ENCODE measurements around the gene HHIPL1.
"Not testable (repeated sequence)": the region's sequence is repeated elsewhere in the genome, so short reads cannot be mapped to it uniquely, and the experiment has no call there.

Gene HHIPL1

DNA sequence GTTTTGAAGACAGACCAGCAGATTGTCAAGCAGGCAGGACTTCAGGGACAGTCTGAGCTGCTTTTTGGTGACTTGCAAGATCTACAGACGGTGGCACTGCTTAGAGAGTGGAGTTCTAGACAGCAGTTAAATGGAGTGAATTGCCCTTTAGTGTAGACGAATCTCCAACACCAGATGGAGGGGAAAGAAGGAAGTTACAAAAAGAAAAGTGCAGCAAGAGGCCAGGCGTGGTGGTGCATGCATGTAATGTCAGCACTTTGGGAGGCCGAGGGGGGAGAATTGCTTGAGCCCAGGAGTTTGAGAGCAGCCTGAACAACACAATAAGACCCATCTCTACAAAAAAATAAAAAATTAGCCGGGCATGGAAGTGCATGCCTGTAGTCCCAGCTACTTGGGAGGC is 8.4 kb upstream of the HHIPL1 start:
- no peak for DNase-seq

DNA sequence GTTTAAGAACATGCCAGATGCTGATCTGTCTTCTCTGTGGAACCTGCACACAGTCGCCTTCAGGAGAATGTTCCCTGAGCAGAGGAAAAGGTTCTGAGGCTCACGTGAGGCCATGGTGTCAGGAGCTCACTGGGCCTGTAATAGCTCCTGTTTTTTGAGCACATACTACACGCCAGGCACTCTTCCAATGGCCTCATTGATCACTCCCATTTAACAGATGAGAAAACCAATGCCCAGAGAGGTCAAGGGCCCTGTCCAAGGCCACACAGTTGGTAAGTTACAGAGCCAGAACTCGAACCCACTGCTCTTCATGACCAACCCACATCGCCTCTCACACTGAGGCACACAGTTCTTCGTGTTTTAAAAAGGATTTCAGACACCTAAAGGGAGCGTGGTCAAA is 7.3 kb upstream of the HHIPL1 start:
- no peak for DNase-seq

DNA sequence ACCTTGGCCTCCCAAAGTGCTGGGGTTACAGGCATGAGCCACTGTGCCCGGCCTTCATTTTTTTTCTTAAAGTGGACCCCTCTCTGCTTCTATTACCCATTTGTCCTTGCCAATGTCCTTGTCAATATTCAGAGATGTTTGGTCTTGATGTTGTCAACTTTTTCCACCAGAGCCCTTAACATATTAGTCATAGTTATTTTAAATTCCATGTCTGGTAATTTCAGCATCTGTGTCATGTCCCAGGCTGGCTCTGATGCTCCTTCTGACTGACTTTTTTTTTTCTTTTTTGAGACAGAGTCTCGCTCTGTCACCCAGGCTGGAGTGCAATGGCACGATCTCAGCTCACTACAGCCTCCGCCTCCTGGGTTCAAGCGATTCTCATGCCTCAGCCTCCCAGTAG is 2.2 kb upstream of the HHIPL1 start:
- not testable (repeated sequence) for DNase-seq

DNA sequence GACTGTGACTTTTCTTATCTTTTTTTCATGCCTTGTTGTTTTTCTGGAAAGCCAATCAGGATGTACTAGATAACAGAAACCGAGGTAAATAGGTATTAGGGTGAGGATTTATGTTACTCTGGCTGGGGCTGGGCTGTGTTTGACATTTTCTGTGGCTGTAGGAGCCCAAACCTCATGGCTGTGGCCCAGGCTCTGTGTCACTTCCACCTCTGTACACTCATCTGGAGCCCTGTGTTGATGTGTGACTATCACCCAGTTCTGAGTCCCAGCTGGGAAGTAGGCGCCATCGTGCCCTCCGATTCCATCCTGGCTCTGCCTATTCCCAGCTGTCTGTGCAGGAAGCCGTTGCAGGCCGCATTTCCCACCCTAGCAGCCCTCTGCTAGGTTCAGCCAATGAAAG is 1.6 kb upstream of the HHIPL1 start:
- DNase-seq, result no peak

DNA sequence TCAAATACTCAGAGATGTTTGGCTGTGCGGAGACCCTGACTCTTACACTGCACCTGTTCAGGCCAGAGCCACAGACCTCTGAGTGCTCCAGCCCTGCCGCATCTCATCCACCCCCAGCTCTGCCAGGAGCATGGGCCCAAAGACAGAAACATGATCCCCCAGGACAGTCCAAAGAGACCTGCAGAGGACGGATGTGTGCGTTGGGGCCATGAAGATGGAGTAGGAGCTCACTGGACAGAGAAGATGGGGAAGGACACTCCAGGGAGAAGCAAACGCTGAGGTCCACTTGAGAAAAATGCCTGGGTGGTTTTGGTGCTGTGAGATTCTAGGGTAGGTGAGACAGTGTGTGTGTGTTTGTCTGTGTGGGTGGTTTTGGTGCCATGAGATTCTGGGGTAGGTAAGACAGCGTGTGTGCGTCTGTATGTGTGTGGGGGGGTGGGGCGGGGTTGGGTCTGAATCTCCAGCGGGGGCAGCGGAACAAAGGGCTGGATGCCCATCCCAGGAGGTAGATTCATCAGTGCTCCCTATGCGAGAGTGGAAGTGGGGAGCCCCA is 818 bp upstream of the HHIPL1 start:
- no peak for DNase-seq

DNA sequence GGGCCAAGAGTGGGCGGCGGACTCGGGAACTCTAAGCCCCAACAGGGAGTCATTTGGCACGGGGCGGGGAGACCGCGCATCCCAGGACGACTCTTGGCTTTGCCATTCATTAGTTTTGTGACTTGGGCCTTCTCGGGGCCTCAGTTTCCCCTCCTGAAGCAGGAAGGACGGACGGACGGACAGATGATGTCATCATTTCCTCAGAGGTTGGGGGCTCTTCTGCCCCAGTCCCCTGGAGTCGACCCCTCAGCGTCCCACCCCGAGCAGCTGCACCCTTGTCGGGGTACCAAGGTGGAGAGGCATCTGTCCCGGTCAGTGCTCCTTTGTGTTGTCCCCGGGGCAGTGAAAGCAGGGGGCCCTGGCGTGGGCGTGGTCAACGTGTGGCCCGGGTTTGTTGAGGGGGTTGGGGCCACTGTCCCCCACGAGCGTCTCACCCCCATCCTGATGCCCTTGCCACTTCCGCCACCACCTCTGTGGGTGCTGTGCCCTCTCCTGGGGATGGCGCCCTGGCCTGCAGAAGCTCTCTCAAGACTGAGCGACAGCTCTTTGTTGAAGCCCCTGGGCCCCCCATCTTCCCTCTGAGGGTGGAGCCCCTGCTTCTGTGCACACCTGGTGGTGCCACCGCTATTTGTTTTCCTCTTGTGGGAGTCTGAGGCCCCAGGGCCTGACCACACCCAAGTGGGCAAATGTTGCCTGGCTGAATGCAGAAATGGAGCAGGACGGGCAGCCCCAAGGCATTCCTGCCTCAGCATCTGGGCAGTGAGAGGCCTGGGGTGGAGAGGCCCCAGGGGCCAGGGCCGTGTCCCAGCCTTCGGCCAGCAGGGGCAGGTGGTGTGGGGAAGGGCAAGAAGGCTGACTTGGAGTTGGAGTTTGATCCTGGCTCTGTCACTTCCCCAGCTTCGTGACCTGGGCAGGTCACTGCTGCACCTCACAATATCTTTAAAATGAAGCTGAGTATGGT is 896 bp downstream of the HHIPL1 start:
- no peak for DNase-seq

GRCh38 chr14:99647411-99647810 is 2.5 kb downstream of the HHIPL1 start:
- DNase-seq, result no peak

DNA sequence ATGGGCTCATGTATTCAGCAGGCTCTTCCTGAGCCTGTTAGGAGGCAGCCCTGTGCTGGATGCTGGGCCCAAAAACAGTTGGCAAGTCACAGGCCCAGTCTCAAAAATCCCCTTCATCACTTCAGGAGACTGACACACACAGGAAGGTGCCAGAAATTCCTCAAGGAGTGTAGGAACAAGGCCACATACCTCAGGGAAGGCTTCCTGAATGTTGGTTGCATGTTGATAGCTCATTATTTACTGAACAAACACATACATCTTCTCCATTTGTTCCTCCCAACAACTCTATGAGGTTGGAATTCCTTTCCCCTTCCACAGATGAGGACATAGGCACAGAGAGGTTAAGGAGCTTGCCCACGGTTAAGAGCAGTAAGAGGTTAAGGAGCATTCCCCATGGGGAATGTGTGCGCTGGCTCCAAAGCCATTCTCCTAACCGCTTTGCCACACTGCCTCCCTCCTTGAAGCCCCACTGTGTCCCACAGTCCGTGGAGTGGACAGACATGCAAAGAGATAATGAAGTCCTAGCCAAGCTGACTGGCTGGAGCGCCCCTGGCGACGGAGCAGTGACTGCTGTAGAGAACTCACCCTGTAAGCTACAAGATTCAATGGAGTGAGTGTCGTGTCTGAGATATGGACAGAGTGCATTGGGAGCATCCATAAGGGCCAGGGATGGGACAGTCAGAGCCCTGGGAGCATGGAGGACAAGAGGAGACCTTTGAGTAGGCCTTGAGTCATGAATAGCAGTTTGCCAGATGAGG is 3.3 kb downstream of the HHIPL1 start:
- no peak for DNase-seq

GRCh38 chr14:99649219-99649618 is 4.3 kb downstream of the HHIPL1 start:
- no peak for DNase-seq

GRCh38 chr14:99649643-99650042 is 4.7 kb downstream of the HHIPL1 start:
- no peak for DNase-seq

DNA sequence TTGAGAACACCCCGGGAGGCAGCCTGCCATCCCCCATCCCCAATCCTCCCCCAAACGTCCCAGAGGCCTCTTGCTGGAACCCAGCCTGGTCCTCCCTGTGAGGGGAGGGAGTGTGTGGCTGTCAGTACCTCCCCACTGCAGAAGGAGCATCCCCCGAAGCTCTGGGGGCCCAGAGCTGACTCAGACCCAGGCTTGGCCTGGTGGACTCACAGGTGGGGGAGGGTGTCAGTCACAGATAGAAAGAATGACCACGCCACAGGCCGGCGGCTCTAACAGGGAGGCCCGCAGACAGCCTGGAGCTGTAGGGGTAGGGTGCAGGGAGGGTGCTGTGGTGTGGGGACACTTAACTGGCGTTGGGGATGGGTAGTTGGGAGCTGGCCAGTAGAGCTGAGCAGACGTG is 5.3 kb downstream of the HHIPL1 start:
- no peak for DNase-seq

DNA sequence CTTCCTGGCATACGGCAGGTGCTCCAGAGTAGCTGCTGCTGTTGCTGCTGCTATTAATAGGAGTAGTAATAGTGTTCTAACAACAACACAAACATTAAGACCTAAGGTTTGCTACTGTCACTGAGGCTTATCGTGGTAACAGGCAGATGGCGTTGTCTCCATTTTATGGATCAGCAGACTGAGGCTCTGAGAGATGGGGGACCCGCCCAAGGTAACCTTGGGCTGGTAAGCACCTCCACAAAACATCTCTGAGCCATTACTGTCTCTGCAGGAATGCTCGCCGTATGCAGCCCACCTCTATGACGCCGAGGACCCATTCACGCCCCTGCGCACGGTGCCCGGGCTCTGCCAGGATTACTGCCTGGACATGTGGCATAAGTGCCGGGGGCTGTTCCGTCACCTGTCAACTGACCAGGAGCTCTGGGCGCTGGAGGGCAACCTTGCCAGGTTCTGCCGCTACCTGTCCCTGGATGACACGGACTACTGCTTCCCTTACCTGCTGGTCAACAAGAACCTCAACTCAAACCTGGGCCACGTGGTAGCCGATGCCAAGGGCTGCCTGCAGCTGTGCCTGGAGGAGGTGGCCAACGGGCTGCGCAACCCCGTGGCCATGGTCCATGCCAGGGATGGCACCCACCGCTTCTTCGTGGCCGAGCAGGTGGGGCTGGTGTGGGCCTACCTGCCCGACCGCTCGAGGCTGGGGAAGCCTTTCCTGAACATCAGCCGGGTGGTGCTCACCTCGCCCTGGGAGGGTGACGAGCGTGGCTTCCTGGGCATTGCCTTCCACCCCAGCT is 7.2 kb downstream of the HHIPL1 start:
- DNase-seq, result no peak

GRCh38 chr14:99654235-99654985 is 9.5 kb downstream of the HHIPL1 start:
- no peak for DNase-seq

- DNase-seq, result no peak
Measured at GRCh38 chr14:99655521-99655920, 10.6 kb downstream of the HHIPL1 start.

DNA sequence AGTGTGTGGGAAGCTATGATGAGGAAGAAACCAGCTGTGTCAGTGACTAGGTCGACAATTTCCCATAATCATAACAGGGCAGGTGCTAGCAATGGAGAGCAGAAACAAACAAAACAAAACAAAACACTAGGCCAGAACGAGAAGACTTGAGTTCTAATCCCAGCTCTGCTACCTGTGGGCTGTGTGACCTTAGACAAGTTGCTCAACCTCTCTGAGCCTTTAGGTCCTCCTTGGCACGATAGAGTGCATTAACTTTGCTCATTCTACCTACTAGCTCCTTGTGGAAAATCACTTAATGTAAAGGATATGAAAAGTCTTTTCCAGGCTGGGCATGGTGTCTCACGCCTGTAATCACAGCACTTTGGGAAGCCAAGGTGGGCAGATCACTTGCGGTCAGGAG is 11.2 kb downstream of the HHIPL1 start:
- no peak for DNase-seq

GRCh38 chr14:99657645-99658155 is 12.8 kb downstream of the HHIPL1 start:
- DNase-seq, result no peak

- DNase-seq, result no peak
Measured at GRCh38 chr14:99658218-99658845, 13.4 kb downstream of the HHIPL1 start.

- DNase-seq, result no peak
Measured at GRCh38 chr14:99659333-99659741, 14.4 kb downstream of the HHIPL1 start.

DNA sequence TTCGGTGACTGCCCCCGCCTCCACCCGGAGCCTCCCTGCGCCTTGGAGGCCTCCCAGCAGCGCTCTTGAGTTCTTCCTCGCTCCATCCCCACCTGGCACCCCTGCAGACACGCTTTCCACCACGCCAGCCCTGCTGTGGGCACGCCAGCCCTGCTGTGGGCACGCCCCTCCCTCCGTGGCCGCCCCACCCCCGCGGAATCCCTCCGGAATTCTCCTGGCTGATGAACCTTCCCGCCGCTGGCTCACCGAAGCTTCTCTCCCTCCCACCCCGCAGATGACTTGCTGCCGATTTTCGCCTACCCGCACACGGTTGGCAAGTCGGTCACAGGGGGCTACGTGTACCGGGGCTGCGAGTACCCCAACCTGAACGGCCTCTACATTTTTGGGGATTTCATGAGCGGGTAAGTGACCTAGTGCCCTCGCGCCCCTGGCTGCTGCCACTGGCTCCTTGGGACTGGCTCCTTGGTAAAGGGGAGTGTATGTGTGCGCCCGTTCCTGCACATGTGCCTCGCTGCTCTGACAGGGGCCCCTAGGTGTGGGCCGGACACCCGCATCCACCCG is 15.2 kb downstream of the HHIPL1 start:
- DNase-seq, result no peak

DNA sequence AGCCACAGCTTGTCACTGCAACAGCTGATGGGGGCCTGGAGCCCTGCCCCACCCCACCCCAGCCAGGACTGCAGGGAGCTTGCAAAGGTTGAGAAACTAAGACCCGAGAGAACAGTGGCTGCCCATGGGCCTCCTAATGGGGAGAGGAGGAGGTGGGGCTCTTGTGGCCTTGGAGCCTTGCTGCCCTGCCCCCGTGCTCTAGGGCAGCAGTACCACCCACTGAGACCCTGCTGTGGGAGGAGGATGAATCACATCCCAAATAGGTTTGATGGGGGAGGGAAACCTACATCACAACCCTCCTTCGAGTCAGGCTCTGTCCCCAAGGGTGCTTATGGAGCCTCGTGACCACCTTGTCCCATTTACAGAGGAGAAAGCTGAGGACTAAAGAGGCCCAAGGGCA is 15.9 kb downstream of the HHIPL1 start:
- DNase-seq, result no peak

DNA sequence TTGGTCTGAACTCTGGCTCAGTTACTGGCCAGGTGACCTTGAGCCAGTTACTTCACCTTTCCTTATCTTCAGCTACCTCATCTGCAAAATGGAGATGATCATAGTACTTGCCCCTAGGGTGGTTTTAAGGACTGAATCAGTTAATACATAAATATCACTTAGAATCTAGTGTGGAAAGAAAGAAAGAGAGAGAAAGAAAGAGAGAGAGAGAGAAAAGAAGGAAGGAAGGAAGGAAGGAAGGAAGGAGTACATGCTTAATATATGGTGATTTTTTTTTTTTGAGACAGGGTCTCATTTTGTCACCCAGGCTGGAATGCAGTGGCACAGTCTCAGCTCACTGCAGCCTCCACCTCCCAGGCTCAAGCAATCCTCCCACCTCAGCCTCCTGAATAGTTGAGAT is 16.3 kb downstream of the HHIPL1 start:
- DNase-seq, result not testable (repeated sequence)

All from central memory CD4-positive, alpha-beta T cell (primary cell).